LNCaP clone FGC (cell line): ENCODE measurements around the gene LRRIQ1.
"Not testable (repeated sequence)": the region's sequence is repeated elsewhere in the genome, so short reads cannot be mapped to it uniquely, and the experiment has no call there.

Source experiments
- DNase-seq: peaks from one replicate; pipeline ENCODE4 v3.0.0-alpha.2; 2011; ENCODE audit warnings: low read depth
- H3K4me3 ChIP-seq: 2 replicates; pipeline ENCODE4 v1.5.1; 2011; ENCODE audit warnings: mild to moderate bottlenecking, low read depth, low read length, control low read depth
- CTCF ChIP-seq: IDR thresholded peaks from 2 replicates; pipeline ENCODE4 v1.5.1; 2012; ENCODE audit warnings: mild to moderate bottlenecking; ENCODE audit not compliant: control insufficient read depth, insufficient read depth; ENCODE audit errors: extremely low read depth

LRRIQ1 gene

GRCh38 chr12:85179680-85180270 lies 143.6 kb downstream of the LRRIQ1 start:
- no peak for TF ChIP-seq CTCF
- H3K4me3 ChIP-seq, result no peak overlapping the region
- no peak for DNase-seq

- DNase-seq, result no peak
- no peak for TF ChIP-seq CTCF
- no peak overlapping the region for H3K4me3 ChIP-seq
These were observed 146.5 kb downstream of the LRRIQ1 start for GRCh38 chr12:85182699-85183098.

GRCh38 chr12:85183855-85184254 lies 147.7 kb downstream of the LRRIQ1 start:
- no peak overlapping the region for H3K4me3 ChIP-seq
- no peak for DNase-seq
- TF ChIP-seq CTCF, result no peak

GRCh38 chr12:85186236-85186635 lies 150.1 kb downstream of the LRRIQ1 start:
- no peak for TF ChIP-seq CTCF
- H3K4me3 ChIP-seq, result no peak overlapping the region
- DNase-seq, result no peak

- no peak for DNase-seq
- no peak for TF ChIP-seq CTCF
- no peak overlapping the region for H3K4me3 ChIP-seq
These were observed 152.5 kb downstream of the LRRIQ1 start for GRCh38 chr12:85188619-85189018.

GRCh38 chr12:85190728-85191127 lies 154.6 kb downstream of the LRRIQ1 start:
- DNase-seq, result no peak
- no peak for TF ChIP-seq CTCF
- no peak overlapping the region for H3K4me3 ChIP-seq

- DNase-seq, H3K4me3 ChIP-seq: not testable (repeated sequence)
These were observed 167.7 kb downstream of the LRRIQ1 start for GRCh38 chr12:85203809-85204208.
